Globus pallidus (tissue), 1 donor: ENCODE results near the gene ABLIM1.
A peak's percentile ranks its signal among the peaks of the same experiment; 100 is the strongest.

ENCODE experiments used
- DNase-seq: peaks from one replicate; pipeline ENCODE4 v3.0.0-alpha.2; 2015; ENCODE audit warnings: low spot score

ABLIM1 gene

DNA sequence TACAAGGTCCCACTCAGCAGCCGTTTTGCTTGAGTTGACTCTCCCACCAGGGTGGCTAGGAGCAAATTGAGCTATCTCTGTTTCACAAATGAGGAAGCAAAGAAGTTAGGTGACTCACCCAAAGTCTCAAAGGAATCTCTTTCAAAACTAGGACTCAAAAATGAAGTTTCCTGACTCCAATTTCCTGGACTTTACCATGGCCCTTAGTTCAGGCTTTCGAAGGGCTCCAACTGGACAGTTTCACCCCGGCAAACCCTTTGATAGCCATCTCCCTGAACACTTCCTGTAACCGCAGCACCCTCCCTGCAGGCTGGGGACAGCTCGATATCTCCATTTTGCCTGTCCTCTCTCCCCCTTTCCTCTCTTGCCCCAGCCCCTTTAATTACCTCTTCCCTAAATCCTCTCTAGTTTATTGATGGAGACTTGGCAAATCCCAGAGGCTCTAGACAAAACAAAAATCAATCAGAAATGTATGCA, 249.1 kb downstream of the ABLIM1 start:
- DNase-seq: no peak

DNA sequence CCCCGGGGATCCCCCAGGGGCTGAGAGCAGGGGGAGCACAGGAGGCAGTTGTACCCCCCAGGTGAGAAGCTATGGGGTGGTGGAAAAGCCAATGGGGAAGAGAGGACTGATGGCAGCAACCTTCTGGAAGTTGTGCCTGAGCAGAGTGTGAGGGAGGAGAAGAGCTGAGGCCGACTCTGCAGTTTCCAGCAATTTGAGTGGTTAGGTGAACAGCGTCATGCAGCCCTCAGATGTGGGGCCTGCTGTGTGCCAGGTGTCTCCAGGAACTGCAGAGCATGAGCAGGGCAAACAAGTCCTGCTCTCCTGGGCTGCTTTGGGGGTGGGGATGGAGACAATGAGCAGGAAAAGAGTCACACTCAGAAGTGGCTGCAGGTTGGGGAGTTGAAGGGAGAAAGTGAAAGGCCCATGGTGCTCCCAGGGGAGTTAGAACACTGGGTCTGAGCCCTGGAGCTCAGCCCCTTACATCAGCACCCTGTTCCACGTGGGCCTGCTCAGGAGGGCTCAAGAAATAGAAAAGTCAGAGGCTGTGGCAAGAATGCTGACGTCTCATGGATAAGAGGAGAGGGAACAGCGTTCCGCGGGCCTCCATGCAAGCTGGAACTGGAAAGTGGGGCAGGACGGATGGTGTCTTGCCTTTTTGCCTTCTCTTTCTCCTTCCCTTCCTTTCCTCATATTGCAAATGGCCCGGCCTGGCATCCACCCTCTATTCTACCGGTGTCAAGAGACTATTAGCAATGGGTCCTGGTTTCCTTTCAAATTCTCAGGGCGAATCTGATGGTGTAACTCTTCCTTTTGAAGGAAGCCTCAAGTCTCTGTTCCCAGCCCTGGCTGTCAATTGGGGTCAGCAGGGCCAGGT, 249.7 kb downstream of the ABLIM1 start:
- DNase-seq: no peak

DNA sequence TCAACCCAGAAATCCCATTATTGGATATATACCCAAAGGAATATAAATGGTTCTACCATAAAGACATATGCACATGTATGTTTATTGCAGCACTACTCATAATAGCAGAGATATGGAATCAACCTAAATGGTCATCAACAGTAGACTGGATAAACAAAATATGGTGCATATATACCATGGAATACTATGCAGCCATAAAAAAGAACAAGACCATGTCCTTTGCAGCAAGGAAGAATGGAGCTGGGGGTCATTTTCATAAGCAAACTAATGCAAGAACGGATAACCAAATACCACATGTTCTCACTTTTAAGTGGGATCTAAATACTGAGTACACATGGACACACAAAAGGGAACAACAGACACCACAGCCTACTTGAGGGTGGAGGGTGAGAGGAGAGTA, 251.6 kb downstream of the ABLIM1 start:
- no peak for DNase-seq

DNA sequence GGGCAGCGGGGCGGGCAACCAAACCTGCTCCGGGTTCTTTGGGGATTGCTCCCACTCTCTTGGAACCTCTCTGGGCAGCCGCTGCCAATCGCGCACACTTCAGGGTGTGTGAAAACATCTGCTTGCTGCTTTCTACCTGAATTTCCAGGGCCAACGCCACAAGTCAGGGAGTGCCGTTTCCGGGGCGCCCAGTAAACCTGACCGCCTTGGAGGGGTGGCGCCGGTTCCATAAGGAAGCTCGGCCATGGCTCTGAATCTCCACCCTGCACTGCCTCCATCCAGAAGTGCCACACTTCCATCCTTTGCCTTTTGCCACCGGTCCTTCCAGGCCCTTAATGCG, 253.1 kb downstream of the ABLIM1 start:
- no peak for DNase-seq

DNA sequence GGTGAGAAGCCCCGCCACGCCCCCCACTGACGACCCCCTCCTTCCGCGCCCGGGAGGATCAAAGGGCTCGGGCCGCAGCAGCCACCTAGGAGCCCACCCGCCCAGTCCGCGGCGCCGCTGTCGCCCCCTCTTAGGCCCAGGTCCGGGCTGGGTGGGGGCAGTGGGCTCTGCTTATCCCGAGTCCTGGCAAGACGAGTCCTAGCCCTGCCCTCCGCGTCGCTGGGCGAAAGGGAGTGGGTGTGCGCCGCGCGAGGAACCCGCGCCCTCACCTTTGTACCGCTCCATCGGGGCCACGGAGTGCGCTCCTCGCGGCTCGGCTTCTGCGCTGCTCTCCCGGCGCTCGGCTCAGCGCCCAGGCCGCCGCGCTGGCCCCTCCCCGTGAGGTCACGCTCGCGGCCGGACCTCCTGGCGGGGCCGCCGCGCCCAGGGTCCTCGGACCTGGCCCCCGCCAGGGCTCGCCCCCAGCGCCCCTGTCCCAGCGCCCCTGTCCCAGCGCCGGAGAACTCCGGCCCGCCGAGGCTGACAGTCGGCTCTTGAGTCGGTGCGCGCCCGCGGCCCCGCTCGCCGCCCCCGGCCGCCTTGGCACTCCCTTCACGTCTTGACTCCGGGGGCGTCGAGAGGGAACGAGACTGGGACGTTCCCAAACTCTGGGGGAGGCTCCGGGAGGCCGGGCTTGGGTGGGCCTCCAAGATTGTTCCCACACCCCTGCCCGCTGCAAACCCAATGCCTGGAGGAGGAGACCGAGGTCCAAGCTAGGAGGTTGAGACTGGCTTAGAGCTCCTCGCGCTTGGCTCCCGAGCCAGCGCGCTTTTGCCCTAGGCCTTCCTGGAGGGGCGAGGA, 253.7 kb downstream of the ABLIM1 start, which contains the start of gene AFAP1L2:
Gene AFAP1L2 (minus strand): TSS at position 332 of the 840 bp plus-strand sequence. CDS start 47 bp downstream, at position 285.
- no peak for DNase-seq

DNA sequence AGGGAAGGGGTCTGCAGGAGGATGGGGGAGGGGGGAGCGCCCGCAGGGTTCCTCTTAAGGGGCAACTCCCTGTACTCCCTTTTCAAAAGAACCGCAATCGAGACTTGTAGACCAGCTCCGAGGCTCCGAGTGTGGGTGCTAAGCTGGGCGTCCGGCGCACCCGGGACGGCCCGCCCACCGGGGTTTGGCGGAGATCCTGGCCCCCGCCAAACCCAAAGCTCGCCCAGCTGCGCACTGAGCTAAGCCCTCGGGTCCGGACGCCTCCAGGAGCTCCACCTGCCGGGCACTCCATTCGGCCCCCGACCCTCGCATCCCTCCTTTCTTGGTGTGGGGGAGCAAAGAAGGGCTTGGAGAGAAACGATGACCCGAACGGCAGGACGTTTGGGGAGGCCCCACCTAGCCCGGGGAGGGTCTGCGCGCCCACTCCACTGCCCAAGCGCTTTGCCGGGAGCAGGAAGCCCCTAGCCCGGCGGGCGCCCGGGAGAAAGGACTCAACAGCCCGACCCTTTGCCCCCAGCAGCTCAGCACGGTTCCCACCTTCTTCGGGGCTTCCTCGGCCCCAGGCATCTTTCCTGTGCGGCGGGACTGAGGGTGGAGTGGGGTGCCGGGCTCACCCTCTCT, 254.4 kb downstream of the ABLIM1 start:
- no peak for DNase-seq

DNA sequence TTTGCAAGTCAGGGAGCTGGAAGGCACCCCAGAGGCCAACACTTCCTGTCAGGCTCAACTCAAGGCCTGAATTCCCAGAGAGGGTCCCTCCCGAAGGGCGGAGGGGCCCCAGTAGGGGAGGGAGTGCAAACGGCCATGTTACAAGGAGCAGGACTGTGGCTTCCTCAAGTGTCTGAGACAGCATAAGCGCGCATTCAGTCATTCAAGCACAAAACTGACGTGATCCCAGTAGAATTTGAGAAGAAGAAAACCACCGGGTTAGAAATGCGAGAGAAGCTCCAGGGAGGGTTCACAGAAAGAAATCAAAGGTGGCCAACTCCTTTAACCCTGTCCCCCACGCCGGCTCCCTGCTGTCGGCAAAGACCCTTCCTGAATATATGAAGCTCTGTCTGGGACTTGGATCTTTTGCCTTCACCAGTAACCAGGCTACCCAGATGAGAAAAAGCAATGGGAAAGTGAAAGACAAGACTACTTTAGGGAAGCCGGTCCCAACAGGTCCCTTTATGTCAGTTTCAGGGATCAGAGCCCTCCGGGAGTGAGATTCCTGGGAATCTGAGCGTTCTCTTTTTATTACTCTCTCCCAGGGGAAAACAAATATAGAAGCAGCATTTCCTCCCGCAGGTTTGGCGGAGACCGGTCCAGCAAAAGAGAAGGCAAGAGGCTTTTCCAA, 255.1 kb downstream of the ABLIM1 start:
- no peak for DNase-seq

DNA sequence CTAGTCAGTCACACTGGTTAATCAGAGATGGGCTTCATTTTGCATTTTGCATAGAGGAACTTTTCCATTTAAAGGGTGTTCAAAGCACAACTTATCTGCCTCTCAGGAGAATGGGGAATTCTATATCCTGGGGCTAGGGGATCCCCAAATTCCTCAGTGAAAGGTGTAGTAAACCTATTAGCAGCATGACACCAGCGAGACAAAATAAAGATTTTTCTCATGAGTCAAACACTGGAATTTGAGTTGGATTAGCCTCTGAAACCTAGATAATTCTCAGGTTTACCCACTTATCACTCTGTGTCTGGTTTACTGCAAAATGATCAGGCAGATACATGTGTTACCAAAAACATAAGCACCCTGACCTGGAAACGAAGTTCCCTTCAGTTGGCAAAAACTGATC, 255.8 kb downstream of the ABLIM1 start:
- no peak for DNase-seq

DNA sequence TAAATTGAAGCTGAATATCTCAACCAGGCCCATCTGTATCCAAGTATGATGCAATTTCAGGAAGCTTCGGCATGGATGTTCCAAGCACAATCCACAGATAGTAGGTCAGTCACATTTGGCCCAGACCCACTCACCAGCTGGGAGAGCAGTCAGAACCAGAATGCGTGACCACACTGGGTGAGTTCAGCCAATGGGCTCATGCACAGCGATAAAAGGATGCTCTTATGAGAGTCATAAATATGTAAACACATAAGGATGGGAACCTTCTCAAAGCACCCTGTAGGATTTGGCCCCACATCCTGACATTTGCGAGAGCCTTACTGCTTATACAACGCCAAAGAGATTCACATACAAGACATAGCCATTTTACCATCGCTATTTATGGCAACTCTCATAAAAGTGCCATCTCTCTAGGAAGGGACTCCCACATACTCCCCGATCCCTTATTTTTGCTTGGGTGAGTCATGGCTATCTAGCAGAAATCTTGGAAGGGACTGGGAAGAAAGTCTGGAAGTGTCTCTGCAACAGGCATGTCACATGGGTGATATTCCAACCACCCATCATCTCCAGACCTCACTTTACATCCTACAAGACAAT, 256.8 kb downstream of the ABLIM1 start:
- DNase-seq: no peak

DNA sequence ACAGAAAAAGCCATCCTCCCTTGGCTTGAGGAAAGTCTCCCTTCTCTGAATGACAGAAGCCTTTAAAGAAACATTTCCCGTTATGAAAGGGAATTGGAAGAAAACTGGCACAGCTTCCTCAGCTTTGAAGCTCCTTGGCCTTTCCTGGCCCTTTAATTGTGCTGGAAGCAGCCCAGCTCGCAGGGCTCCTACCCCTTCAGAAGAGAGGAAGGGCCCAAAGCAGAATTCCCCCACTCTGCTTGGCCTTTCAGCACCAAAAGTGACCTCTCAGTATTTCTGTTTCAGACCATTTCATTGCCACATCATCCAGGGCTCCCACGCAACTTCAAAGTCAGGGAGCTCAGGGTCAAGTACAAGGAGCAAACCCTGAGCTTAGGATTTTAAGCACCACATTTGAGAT, 258.0 kb downstream of the ABLIM1 start:
- DNase-seq: no peak

DNA sequence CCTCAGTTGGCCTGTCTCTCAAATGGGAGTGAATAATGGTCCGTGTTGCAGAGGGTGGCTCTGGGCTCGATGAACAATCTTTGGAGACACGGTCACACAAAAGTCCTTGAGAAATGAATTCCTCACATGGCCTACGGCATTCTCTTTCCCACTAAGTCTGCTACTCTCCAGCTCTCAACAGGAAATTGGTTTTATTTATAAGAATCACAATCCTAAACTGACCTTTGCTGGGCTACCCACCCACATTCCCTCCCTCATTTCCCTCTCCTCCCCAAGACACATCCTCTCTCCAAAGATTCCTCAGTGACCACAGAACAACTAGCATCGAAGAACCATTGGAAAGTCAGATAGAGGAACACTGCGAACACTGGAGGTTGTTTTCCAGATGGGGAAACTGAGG, 258.5 kb downstream of the ABLIM1 start:
- DNase-seq: no peak

DNA sequence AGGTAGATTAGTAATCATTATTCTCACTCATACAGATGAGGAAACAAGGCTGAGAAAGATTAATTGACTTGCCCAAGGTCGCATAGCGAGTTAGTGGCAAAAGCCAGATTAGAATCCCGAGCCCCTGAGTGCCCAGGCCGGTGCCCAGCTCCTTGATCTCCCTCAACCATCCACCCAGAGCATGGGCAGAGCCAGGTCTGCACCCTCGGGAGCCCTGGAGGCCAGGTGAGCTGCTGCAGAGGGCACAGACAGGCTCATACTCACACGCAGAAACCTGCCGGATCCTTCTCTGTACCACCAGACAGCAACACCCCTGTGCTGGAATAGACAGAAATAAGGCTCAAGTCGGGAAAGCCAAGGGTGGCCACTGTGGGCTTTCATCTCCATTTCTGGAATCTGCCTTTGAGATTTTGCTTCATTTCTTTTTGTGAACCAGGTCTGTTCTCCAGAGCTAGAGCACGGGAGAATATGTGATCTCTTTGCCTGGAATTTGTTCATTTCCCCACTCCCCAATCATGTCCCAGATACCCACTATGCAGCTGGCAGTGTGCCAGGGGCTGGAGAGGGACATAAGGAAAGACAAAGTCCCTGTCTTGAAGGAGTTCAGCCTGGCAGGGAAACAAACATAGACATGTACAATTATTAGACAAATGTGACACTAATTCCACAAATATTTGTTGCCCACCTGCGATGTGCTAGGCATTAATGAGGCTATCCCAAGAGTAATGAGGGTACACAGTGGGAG, 259.3 kb downstream of the ABLIM1 start:
- DNase-seq: no peak

DNA sequence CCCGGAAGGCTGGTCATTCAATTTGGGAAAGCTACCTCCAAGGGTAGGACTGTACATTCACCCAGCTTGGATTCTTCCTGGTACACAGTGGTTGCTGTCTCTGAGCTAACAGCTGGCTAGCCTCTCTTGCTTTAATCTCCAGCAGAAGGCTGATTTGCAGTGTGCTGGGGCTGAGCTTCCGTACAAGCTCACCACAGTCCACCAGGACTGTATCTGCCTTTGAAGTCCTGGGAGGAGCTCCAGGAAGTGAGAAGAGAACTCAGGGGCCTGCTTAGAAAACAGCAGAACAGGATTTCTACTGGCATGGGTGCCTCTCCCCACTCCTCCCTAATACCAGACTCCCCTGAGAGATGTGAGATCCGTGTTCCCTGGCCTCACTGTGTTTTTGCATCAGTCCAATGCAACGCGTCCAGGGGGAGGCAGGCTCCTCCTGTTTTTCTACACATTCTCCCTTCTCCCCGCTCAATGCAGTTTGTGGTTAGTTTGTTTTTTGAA, 260.4 kb downstream of the ABLIM1 start:
- no peak for DNase-seq

DNA sequence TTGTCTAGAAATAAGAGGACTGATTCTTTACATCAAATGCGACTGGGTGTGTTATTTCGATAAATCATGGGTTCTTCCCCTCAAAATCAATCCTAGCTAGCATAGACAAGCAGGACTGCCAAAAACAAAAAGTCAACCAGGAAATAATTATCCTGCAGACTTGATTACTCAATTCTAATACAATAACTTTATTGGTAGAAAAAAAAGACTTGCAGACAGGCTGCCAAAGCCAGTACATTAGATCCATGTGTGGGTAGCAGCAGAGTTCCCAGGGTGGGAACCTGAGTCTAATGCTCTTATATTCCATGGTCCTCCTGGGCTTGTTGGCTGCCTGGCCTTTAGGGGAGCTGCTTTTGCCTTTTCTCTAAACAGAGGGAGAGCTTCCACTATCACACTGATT, 261.6 kb downstream of the ABLIM1 start:
- DNase-seq: no peak

DNA sequence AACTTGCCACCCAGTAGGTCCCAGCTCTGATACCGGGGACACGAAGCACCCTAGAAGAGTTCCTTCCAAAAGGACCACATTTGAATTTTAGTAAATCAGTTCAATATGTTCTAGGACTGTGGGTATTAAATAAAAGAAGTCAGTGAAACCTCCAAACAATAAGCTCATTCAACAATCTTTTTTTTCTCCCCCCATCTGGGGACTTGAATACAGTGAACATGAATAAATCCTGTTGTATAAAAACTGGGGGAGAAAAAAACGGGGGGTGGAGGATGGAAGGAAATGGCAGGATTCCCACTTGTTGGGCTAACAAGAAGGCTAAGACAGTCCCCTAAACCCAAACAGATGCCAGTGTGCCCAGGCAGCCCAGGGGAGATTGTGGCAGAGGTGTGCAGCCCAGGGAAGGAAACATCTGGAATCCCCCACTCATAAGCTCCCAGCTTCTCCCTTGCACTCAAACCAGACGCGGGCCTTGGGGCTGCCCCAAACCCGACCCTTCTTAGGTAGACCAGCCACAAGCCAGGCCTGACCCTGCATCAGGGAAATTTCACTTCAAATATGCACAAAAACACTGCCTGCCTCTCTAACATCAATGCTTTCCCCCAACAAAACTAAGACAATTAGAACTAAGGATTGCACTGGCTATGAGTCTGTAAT, 262.6 kb downstream of the ABLIM1 start:
- DNase-seq: peak; percentile 67

DNA sequence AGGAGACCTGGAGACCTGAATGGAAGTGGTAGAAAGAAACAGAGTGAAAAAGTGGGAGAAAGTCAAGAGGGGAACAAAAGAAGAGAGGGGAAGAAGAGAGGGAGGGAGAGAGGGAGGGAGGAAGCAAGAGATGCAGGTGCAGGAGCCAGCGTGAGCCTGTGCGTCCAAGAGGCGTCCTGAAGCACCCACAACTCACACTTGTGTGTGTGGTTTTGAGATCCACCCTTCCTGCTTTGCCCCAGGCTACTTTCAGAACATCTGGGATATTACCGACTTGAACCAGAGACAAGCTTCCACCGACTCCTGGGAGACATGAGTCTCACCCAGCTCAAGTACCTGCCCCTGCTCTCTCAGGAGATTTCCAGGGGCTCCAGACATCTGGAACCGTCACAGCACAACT, 263.5 kb downstream of the ABLIM1 start:
- DNase-seq: no peak

DNA sequence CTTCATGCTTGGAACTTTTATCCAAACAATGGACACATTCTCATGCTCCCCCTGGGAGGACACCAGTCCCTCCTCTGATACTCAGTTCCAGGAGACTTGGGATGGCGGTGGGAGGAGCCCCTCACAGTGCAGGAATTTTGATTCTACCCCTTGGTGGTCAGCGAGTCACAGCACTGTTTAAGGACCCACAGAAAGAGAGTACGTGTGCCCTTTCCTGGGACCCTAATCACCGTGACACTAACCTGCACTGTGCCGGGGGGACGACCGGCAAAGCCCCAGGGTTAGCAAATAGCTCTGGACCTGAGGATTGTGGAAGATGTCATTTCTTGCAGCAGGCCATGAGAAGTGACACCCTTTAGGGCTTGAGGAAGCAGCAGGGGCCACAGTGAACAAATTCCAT, 264.2 kb downstream of the ABLIM1 start:
- no peak for DNase-seq

DNA sequence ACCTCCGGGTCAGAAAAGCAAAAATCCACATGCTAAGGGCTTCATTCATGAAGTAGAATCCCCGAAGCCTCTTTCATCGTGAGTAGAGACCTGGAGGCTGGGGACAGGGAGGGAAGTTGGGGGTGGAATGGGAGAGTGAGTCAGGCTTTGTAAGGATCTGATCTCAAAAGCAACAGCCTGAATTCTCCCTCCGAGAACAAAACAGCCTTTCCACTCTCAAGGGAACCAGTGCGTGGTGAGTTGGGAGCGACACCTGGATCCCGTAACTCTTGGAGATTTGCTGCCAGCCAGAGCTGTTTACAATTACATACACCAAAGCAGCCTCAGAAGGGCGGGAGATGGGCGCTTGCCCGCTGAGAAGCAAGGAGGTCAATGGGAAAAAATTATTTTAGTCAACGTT, 264.6 kb downstream of the ABLIM1 start:
- no peak for DNase-seq

DNA sequence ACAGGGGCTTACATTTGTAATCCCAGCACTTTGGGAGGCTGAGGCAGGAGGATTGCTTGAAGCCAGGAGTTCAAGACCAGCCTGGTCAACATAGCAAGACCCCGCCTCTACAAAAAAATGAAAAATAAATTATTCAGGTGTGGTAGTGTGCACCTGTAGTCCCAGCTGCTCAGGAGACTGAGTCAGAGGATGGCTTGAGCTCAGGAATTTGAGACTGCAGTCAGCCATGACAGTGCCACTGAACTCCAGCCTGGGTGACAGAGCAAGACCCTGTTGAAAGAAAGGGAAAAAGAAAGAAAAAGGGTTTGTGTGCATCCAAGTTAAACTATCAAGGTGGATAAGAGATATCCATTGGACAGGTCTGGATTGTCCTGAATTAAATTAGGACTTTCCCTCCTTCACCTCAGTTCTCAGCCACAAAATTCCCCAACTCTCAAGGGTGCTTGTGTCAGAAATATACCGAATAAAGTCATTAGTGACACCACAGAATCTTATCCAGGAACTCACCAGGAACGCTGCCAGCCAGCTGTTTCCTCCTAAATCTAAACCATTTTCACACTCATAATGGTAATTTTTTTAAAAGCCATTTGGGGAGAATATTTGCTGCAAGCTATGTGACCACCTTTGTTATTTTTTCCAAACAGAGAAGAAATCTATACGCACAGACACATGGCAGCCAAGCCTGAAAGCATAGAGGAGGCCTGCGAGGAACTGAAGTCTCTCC, 265.8 kb downstream of the ABLIM1 start:
- DNase-seq: no peak

DNA sequence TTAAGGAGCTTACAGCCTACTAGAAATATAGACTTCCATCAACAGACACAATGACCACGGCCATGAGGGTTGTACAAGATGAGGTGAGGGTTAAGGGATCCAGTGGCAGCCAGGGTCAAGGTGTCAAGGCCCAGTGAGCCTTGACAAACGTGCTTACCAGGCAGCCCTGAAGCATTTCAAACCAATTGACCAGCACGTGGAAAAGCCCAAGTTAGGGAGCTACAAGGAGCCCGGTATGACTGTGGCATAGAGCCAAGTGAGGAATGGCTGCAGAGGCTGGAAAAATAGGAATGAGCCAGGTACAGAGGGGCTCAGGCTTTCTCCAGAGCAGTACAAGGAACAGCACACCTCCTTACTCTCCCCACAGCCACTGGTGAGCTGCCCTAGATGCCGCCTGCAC, 266.5 kb downstream of the ABLIM1 start:
- DNase-seq: no peak
